Lower lobe of right lung (tissue), 2 donors: ENCODE data around the gene SLC15A3. TPM values are rescaled to one million over a fixed set of nuclear protein-coding genes. Genes with fewer than 3 reads are reported as not detected.
"Not testable (repeated sequence)": the region's sequence is repeated elsewhere in the genome, so short reads cannot be mapped to it uniquely, and the experiment has no call there.

ENCODE experiments used
- ATAC-seq, 2 donors: fragments of 200-7000 bp; cut with Tn5 transposase; one replicate each; pipeline ENCODE4 v1.9.1; 2020 to 2022; ENCODE audit warnings: mild to moderate bottlenecking in 2 of 2, moderate library complexity in 2 of 2
- DNase-seq: peaks from one replicate; pipeline ENCODE4 v3.0.0-alpha.2; 2020
- H3K27ac ChIP-seq: fragments of 200-600 bp; one replicate; pipeline ENCODE4 v1.8.0; 2022
- H3K27me3 ChIP-seq: fragments of 200-600 bp; one replicate; pipeline ENCODE4 v1.8.0; 2022; ENCODE audit warnings: low read depth
- H3K36me3 ChIP-seq: fragments of 200-600 bp; one replicate; pipeline ENCODE4 v1.8.0; 2022; ENCODE audit warnings: mild to moderate bottlenecking
- H3K4me1 ChIP-seq: fragments of 200-600 bp; one replicate; pipeline ENCODE4 v1.8.0; 2022
- H3K4me3 ChIP-seq: fragments of 200-600 bp; one replicate; pipeline ENCODE4 v1.8.0; 2022; ENCODE audit warnings: mild to moderate bottlenecking
- H3K9me3 ChIP-seq: fragments of 200-600 bp; one replicate; pipeline ENCODE4 v1.8.0; 2022
- intact Hi-C: fragments of 100-400 bp; cut with DNase I; formaldehyde crosslinking; loops from one replicate; pipeline ENCODE4 v1.11.0; 2022
- total RNA-seq: library from RNA; stranded (reverse); fragmentation: NEBNext Ultra II Directional; extraction: Animal tissue kit (Norgen Biotek cat#: 25700); gene quantifications from one replicate; pipeline ENCODE4 v1.2.1, GENCODE V29; 2021
- TF ChIP-seq, protein P1 (sequence below): fragments of 200-600 bp; IDR thresholded peaks from one replicate; pipeline ENCODE4 v1.8.0; 2022; ENCODE audit warnings: antibody characterized with exemption, mild to moderate bottlenecking
- donor health status: DM: no; HTN: yes; CAD: no; lungs with severe emphysema.

SLC15A3 gene
- total RNA-seq, 1 donor from 2014 or later: 199 TPM

DNA sequence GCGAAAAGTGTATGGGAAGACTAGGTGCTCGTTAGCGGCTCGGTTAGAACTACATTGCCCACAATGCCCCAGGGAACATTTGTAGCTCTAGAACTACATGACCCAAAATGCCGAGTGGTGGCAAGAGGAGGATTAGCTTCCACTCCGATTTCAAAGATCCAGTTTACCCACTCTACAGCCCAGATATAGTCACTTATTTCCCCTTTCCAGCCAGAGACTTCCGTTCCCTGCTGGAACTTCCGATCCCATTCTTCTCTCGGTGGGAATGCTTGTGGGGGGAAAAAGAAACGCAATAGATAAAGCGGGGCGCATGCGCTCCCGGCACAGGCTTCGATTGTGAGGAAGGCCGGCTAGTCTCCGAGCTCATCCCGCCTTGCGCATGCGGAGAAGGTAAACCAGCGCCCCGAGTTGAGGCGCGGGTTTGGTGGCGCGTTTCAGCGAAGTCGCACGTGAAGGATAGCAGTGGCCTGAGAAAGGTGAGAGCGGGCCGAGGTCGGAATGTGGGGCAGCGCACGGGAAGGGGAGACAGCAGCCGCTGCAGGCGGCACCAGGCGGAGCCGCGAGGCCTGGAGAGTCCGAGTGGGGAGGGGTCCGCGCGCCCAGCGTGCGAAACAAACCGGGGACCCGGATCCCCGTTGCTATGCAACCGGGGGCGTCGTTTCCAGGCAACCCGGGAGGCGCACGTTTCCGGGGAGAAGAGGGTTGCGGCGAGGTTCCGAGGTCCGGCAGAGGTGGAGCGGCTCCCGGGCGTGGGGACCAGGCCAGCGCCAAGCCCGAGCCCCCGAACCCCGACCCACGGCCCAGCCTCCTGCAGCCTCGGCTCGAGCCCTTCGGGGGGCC, 38.0 kb downstream of the SLC15A3 start, which contains the start of gene TMEM109:
TMEM109 (plus strand) TSS at position 366 of the 840 bp plus-strand sequence. CDS start 5,536 bp downstream, outside the sequence.
- TF ChIP-seq, protein P1, sequence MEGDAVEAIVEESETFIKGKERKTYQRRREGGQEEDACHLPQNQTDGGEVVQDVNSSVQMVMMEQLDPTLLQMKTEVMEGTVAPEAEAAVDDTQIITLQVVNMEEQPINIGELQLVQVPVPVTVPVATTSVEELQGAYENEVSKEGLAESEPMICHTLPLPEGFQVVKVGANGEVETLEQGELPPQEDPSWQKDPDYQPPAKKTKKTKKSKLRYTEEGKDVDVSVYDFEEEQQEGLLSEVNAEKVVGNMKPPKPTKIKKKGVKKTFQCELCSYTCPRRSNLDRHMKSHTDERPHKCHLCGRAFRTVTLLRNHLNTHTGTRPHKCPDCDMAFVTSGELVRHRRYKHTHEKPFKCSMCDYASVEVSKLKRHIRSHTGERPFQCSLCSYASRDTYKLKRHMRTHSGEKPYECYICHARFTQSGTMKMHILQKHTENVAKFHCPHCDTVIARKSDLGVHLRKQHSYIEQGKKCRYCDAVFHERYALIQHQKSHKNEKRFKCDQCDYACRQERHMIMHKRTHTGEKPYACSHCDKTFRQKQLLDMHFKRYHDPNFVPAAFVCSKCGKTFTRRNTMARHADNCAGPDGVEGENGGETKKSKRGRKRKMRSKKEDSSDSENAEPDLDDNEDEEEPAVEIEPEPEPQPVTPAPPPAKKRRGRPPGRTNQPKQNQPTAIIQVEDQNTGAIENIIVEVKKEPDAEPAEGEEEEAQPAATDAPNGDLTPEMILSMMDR: no peak
- peak; percentile 85 to 90 for ATAC-seq

DNA sequence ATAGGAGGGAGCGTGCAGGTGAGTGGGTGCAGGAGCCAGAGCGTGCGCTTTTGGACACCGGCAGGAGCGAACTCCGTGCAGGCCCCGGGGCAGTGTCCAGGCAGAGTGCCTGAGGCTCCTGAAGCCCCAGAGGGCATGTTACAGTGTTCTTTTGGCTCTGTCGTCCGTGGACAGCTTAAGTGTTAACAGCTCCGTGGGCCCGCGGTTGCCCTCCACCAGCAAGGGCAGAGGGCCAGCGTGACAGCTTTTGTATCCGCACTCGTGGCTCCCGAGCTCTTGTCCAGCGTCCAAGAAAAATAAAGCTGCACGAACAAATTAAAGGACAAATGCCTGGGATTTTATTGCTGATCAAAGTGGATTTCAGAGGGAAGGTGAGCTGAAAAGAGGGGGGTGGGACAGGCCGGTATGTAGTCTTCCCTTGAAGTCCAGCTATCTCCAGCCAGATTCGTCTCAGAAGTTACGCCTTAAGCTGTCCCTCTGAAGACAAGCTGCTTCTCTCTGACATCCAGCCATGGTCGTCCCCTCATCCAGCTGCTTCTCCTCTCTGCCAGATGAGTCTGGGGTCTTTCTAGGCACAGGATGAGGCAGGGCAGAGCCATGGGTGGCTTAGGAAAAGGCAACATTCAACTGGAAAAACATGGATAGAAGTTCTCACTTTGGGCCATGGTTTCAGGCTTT, 39.0 kb downstream of the SLC15A3 start:
- Histone ChIP-seq H3K4me3 (peak overlapping the region; percentile 97), H3K36me3 (no peaks in the 10 kb centered on the region), H3K27me3 (no peaks in the 10 kb centered on the region), H3K4me1 (peaks cover 52% of the 10 kb centered on the region), H3K27ac (peak overlapping the region; percentile 94), H3K9me3 (no peaks in the 10 kb centered on the region)
- ATAC-seq (no peak), DNase-seq (no peak)
- TF ChIP-seq, protein P1: no peak
- intact Hi-C loops: no loop called here

More for the DNA sequence above, 38.0 kb downstream of the SLC15A3 start, which contains the start of gene TMEM109:
- peak; percentile 92 for DNase-seq
- H3K36me3 ChIP-seq: no peaks in the 10 kb centered on the region
- no peaks in the 10 kb centered on the region for H3K27me3 ChIP-seq
- H3K27ac ChIP-seq: peak within 1 kb of the TSS; percentile 94
- peak within 1 kb of the TSS; percentile 97 for H3K4me3 ChIP-seq
- H3K9me3 ChIP-seq: no peaks in the 10 kb centered on the region
- H3K4me1 ChIP-seq: peaks cover 59% of the 10 kb centered on the region
- intact Hi-C loops: no loop called here

DNA sequence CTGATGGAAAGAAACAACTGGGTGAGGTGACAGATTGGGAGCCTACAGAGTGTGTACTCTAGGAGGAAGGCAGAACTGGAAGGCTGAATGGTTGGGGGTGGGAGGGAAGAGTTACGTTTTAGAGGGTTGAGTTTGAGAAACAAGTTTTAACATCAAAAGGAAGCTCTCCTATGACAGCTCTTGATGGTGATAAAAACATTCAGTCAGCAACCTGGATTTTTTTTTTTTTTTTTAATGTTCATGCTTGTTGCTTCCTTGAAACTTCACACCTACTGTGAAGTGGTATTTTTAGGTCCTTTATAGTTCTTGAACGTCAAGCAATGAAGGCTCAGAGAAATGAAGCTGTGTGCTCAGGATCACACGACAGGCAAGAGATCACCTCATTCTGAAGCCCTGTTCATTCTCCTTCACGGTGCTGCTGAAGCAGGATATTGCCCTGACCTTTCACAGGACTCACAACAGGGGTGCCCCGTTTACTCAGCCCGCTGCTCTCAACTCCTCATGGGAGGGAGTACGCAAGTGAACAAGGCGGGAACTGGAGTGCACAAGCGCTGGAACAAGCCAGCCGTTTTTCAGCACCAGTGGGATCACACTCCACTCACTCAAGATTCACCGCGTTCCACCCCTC, 39.6 kb downstream of the SLC15A3 start:
- no peaks in the 10 kb centered on the region for H3K36me3 ChIP-seq
- no peaks in the 10 kb centered on the region for H3K27me3 ChIP-seq
- TF ChIP-seq, protein P1: no peak
- intact Hi-C loops: no loop called here
- H3K9me3 ChIP-seq: no peaks in the 10 kb centered on the region
- DNase-seq (no peak), ATAC-seq (no peak)
- H3K4me1 ChIP-seq: peaks cover 51% of the 10 kb centered on the region
- H3K4me3 ChIP-seq: no peak overlapping the region
- H3K27ac ChIP-seq: no peak overlapping the region

DNA sequence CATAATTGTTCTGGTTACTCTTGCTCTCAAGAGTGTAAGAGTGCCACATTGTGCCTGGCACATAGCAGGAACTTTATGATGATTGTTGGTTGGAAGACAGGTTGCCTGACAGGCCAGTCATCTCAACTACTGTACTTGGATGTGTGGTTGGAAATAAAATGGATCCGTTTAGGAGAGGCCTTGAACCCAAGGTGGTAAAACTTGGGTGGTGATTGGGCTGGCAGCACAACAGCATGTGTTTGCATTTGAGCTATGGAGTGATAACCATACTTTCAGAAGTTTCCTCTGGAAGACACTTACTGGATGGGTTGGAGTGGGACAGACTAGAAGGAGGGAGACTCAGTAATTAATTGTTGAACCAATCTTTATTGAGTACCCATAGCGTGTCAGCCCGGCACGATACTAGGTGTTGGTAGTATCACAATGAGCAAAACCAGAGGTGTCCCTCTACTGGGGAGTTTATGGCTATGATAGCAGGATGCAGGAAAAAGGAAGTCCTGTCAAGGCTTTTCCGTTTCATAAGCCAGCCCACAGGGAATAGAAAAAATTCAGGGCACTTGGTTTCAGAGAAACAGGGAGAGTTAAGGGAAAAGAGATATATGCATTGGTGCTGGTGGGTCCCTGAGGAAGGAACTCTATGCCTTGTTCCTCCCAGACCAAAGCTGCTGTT, 41.1 kb downstream of the SLC15A3 start:
- Histone ChIP-seq H3K36me3 (no peaks in the 10 kb centered on the region), H3K4me3 (no peak overlapping the region), H3K27ac (peak overlapping the region; percentile 5), H3K27me3 (no peaks in the 10 kb centered on the region), H3K4me1 (peaks cover 42% of the 10 kb centered on the region), H3K9me3 (no peaks in the 10 kb centered on the region)
- TF ChIP-seq, protein P1: no peak
- DNase-seq (no peak), ATAC-seq (no peak)
- intact Hi-C loops: no loop called here

DNA sequence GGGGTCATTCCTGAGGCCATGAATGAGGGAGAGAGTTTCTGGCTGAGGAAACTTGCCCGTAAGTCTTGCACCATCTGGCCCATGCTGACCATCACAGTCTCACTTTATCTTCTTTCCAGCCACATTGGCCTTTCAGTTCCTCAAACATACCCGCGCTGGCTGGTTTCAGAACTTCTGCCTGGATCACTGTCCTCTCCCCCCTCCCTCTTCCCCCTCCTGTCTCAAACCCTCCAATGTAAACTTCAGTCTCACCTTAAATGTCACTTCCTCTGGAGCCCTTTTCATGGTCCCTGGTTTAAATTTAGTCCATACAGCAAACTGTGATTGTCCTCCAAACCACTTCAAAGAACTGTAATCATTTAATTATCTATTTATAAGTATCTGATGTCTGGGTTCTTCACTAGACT, 41.7 kb downstream of the SLC15A3 start:
- TF ChIP-seq, protein P1: no peak
- intact Hi-C loops: no loop called here

DNA sequence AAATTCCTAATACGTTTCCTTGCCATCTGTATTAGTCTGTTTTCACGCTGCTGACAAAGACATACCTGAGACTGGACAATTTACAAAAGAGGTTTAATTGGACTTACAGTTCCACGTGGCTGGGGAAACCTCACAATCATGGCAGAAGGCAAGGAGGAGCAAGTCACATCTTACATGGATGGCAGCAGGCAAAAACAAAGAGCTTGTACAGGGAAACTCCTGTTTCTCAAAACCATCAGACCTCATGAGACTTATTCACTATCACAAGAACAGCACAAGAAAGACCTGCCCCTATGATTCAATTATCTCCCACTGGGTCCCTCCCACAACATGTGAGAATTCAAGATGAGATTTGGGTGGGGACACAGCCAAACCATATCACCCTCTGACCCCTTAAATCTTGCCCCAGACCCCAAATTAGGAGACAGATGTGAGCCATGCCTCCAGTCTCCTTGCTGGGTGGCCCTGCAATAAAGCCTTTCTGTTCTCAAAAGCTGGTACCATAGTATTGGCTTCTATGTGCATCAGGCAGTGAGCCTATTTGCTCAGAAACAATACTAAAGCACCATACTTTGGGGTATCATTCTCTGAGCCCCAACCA, 42.2 kb downstream of the SLC15A3 start:
- H3K9me3 ChIP-seq, H3K27ac ChIP-seq, H3K27me3 ChIP-seq, H3K4me3 ChIP-seq, H3K36me3 ChIP-seq, DNase-seq, intact Hi-C loops, ATAC-seq: not testable (repeated sequence)
- H3K4me1 ChIP-seq: peaks cover 42% of the 10 kb centered on the region

More for the DNA sequence above, 41.7 kb downstream of the SLC15A3 start:
- Histone ChIP-seq H3K4me1 (peaks cover 42% of the 10 kb centered on the region), H3K4me3 (no peak overlapping the region), H3K27ac (no peak overlapping the region), H3K9me3 (no peaks in the 10 kb centered on the region), H3K36me3 (no peaks in the 10 kb centered on the region), H3K27me3 (no peaks in the 10 kb centered on the region)
- DNase-seq: no peak
- ATAC-seq: no peak
